Neural progenitor cell (in vitro differentiated cells): ENCODE measurements around the gene PDHB.

Experiments
- EZH2phosphoT487 ChIP-seq: fragments of 200-600 bp; sonication (generic); IDR thresholded peaks from 2 replicates; pipeline ENCODE4 v1.6.1; 2017; ENCODE audit warnings: antibody characterized with exemption
- TF ChIP-seq, protein P1 (sequence below): fragments of 200-600 bp; sonication (generic); IDR thresholded peaks from 2 replicates; pipeline ENCODE4 v1.5.1; 2017; ENCODE audit warnings: antibody characterized with exemption, mild to moderate bottlenecking

DNA sequence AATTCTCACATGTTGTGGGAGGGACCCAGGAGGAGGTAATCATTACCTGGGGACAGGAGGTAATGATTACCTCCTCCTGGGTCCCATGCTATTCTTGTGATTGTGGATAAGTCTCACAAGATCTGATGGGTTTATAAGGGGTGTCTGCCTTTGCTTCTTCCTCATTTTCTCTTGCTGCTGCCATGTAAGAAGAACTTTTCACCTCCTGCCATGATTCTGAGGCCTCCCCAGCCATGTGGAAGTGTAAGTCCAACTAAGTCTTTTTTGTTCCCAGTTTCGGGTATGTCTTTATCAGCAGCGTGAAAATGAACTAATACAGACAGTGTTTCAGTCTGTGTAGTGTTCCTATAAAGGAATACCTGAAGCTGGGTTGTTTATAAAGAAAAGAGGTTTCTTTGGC is 45.1 kb upstream of the PDHB start:
- TF ChIP-seq EZH2phosphoT487, result no peak
- TF ChIP-seq, protein P1, sequence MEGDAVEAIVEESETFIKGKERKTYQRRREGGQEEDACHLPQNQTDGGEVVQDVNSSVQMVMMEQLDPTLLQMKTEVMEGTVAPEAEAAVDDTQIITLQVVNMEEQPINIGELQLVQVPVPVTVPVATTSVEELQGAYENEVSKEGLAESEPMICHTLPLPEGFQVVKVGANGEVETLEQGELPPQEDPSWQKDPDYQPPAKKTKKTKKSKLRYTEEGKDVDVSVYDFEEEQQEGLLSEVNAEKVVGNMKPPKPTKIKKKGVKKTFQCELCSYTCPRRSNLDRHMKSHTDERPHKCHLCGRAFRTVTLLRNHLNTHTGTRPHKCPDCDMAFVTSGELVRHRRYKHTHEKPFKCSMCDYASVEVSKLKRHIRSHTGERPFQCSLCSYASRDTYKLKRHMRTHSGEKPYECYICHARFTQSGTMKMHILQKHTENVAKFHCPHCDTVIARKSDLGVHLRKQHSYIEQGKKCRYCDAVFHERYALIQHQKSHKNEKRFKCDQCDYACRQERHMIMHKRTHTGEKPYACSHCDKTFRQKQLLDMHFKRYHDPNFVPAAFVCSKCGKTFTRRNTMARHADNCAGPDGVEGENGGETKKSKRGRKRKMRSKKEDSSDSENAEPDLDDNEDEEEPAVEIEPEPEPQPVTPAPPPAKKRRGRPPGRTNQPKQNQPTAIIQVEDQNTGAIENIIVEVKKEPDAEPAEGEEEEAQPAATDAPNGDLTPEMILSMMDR, result no peak
